Activated CD4-positive, alpha-beta T cell treated with anti-CD3 and anti-CD28 coated beads, Interleukin-2, amount 10 ng/mL, durations not matched to agents 7 days and 5 days (primary cell): Measurements from ENCODE around the gene ANXA6. TPM values are rescaled to one million over a fixed set of nuclear protein-coding genes. Genes with fewer than 3 reads are reported as not detected.

ENCODE experiments used
- total RNA-seq, 2 experiments: library from RNA; stranded (reverse); gene quantifications; one replicate each; pipeline ENCODE4 v1.2.3, GENCODE V29; 2021

Gene ANXA6
- total RNA-seq, 2 experiments from 2014 or later, result 494 to 508 TPM

Other genes with a start within 250 kb of the ANXA6 start
- gene GPX3, start 137.2 kb downstream of the ANXA6 start, total RNA-seq, result not detected
- 100 to 1,000 TPM; 127 TPM for gene TNIP1, start 76.7 kb downstream of the ANXA6 start, total RNA-seq
- 10 to 100 TPM; 79.4 to 84.1 TPM for gene CCDC69, start 66.3 kb upstream of the ANXA6 start, total RNA-seq
- 10 to 100 TPM; 15.9 to 19.5 TPM for gene GM2A, start 95.4 kb upstream of the ANXA6 start, total RNA-seq
- gene SLC36A3, start 146.0 kb upstream of the ANXA6 start, total RNA-seq, result not detected
- gene SLC36A2, start 189.8 kb upstream of the ANXA6 start, total RNA-seq, result not detected